A549 (cell line): ENCODE data around the gene CAPN8. TPM values are rescaled to one million over a fixed set of nuclear protein-coding genes. Genes with fewer than 3 reads are reported as not detected.

Experiments
- ATAC-seq, 2 experiments: fragments of 200-7000 bp in 1 of 2; fragments of >200 bp in 1 of 2; cut with Nextera tagmentation in 1 of 2; cut with Tn5 transposase in 1 of 2; 3 replicates each; pipeline versions ENCODE4 v1.8.0 to v1.9.1; 2018 to 2020; ENCODE audit warnings: mild to moderate bottlenecking in 1 of 2, moderate library complexity in 1 of 2
- CTCF ChIA-PET: fragments of 300-600 bp; sonication (Branson Sonifier 250); formaldehyde crosslinking; extraction: SDS; loops from one replicate; lab custom pipeline; 2021; ENCODE audit warnings: antibody characterized with exemption, inconsistent platforms; lab: Yijun Ruan, JAX
- POLR2A ChIA-PET: fragments of 350-600 bp; formaldehyde crosslinking; extraction: SDS; loops from one replicate; lab custom pipeline; 2021; ENCODE audit warnings: antibody characterized with exemption, inconsistent platforms; lab: Yijun Ruan, JAX
- DNase-seq, 2 experiments: peaks; one replicate each; pipeline versions ENCODE4 v3.0.0 to v3.0.0-alpha.2; 2011 to 2016; ENCODE audit warnings: low read depth in 1 of 2, low spot score in 1 of 2
- FAIRE-seq: peaks from 2 replicates; lab custom pipeline; 2011; peaks lifted over from hg19 to GRCh38; lab: Jason Lieb, UNC
- H3K27ac ChIP-seq, 2 experiments: fragments of >200 bp; sonication (Bioruptor Twin); formaldehyde crosslinking; 3 replicates each; pipeline ENCODE4 v1.5.1; 2016 to 2017
- H3K4me1 ChIP-seq: fragments of >200 bp; sonication (Bioruptor Twin); formaldehyde crosslinking; 3 replicates; pipeline ENCODE4 v1.6.1; 2016
- H3K4me2 ChIP-seq: fragments of >200 bp; sonication (Bioruptor Twin); formaldehyde crosslinking; 3 replicates; pipeline ENCODE4 v1.6.1; 2016
- H3K4me3 ChIP-seq: fragments of >200 bp; sonication (Bioruptor Twin); formaldehyde crosslinking; 3 replicates; pipeline ENCODE4 v1.5.1; 2016
- H3K9me3 ChIP-seq: fragments of >200 bp; sonication (Bioruptor Twin); formaldehyde crosslinking; 3 replicates; pipeline ENCODE4 v1.6.1; 2016
- ATOH8 ChIP-seq: fragments of 250-450 bp; sonication (Bioruptor Pico); IDR thresholded peaks from 2 replicates; pipeline ENCODE4 v1.5.0; 2020; ENCODE audit warnings: low read depth, mild to moderate bottlenecking, moderate library complexity
- BHLHE40 ChIP-seq: IDR thresholded peaks from 2 replicates; pipeline ENCODE4 v1.6.1; 2012; ENCODE audit warnings: low read depth, low read length, inconsistent platforms
- CBX8 ChIP-seq: fragments of 200-600 bp; sonication (generic); IDR thresholded peaks from 2 replicates; pipeline ENCODE4 v1.6.1; 2016
- CEBPB ChIP-seq, 2 experiments: fragments of >200 bp in 1 of 2; sonication (Bioruptor Twin) in 1 of 2; formaldehyde crosslinking in 1 of 2; IDR thresholded peaks; 2 replicates each; pipeline ENCODE4 v1.6.1; 2012 to 2016
- E2F6 ChIP-seq: IDR thresholded peaks from 2 replicates; pipeline ENCODE4 v1.6.1; 2012; ENCODE audit warnings: low read depth, borderline replicate concordance
- FOSB ChIP-seq: fragments of 250-450 bp; sonication (Bioruptor Pico); IDR thresholded peaks from 2 replicates; pipeline ENCODE4 v1.5.0; 2020; ENCODE audit warnings: mild to moderate bottlenecking, moderate library complexity
- FOXS1 ChIP-seq: fragments of 250-450 bp; sonication (Bioruptor Pico); IDR thresholded peaks from 2 replicates; pipeline ENCODE4 v1.5.0; 2020; ENCODE audit warnings: mild to moderate bottlenecking, moderate library complexity
- HES2 ChIP-seq: fragments of >200 bp; sonication (Bioruptor Twin); formaldehyde crosslinking; IDR thresholded peaks from 2 replicates; pipeline ENCODE4 v1.6.1; 2016
- HOXA7 ChIP-seq: fragments of 250-450 bp; sonication (Bioruptor Pico); IDR thresholded peaks from 2 replicates; pipeline ENCODE4 v1.5.0; 2020; ENCODE audit warnings: mild to moderate bottlenecking, moderate library complexity
- HOXB13 ChIP-seq: fragments of 250-450 bp; sonication (Bioruptor Pico); IDR thresholded peaks from 2 replicates; pipeline ENCODE4 v1.5.0; 2020; ENCODE audit warnings: low read depth, mild to moderate bottlenecking, moderate library complexity
- JUN ChIP-seq, 2 experiments: fragments of >200 bp; sonication (Bioruptor Twin); formaldehyde crosslinking; IDR thresholded peaks; 2 replicates in 1 of 2; 3 replicates in 1 of 2; pipeline ENCODE4 v1.6.1; 2016 to 2017
- JUNB ChIP-seq: fragments of >200 bp; sonication (Bioruptor Twin); formaldehyde crosslinking; IDR thresholded peaks from 2 replicates; pipeline ENCODE4 v1.6.1; 2016
- MAFK ChIP-seq: fragments of 450-650 bp; IDR thresholded peaks from 2 replicates; pipeline ENCODE4 v1.6.1; 2014; ENCODE audit not compliant: partially characterized antibody
- NFE2L2 ChIP-seq: fragments of 150-350 bp; conservative IDR thresholded peaks from 2 replicates; pipeline ENCODE4 v1.6.1; 2014; ENCODE audit warnings: low read length
- PHF8 ChIP-seq: fragments of 200-600 bp; sonication (generic); IDR thresholded peaks from 2 replicates; pipeline ENCODE4 v1.6.1; 2016; ENCODE audit warnings: low read depth, mild to moderate bottlenecking, antibody characterized with exemption, moderate library complexity, borderline replicate concordance
- POLR2AphosphoS2 ChIP-seq: conservative IDR thresholded peaks from 2 replicates; pipeline ENCODE4 v1.6.1; 2012; ENCODE audit warnings: low read length, improper control_type of control experiment, inconsistent platforms
- RCOR1 ChIP-seq: fragments of 150-350 bp; IDR thresholded peaks from 2 replicates; pipeline ENCODE4 v1.6.1; 2014; ENCODE audit warnings: antibody characterized with exemption, low read length, low read depth
- REST ChIP-seq: fragments of 200-600 bp; sonication (generic); IDR thresholded peaks from 2 replicates; pipeline ENCODE4 v1.6.1; 2016; ENCODE audit warnings: antibody characterized with exemption, mild to moderate bottlenecking, moderate library complexity
- RNF2 ChIP-seq: fragments of 200-600 bp; sonication (generic); IDR thresholded peaks from 2 replicates; pipeline ENCODE4 v1.6.1; 2016; ENCODE audit warnings: low read depth, mild to moderate bottlenecking, antibody characterized with exemption, moderate library complexity, borderline replicate concordance
- SMC3 ChIP-seq: fragments of >200 bp; sonication (Bioruptor Twin); formaldehyde crosslinking; IDR thresholded peaks from 3 replicates; pipeline ENCODE4 v1.6.1; 2018; ENCODE audit warnings: inconsistent platforms
- ZC3H11A ChIP-seq: fragments of 450-650 bp; IDR thresholded peaks from 2 replicates; pipeline ENCODE4 v1.6.1; 2014; ENCODE audit warnings: antibody characterized with exemption, mild to moderate bottlenecking
- ZSCAN20 ChIP-seq: fragments of 250-450 bp; sonication (Bioruptor Pico); IDR thresholded peaks from 2 replicates; pipeline ENCODE4 v1.8.0; 2022; ENCODE audit warnings: mild to moderate bottlenecking, moderate library complexity
- WGBS: methylation state at CpG from one replicate; pipeline ENCODE4 v1.1.6; 2017; ENCODE audit errors: missing lambda C conversion rate; 5-methylcytosine and 5-hydroxymethylcytosine counted together
- polyA plus RNA-seq, 4 experiments: library from polyadenylated mRNA; depleted of rRNA in 3 of 4; stranded (reverse); fragments of >200 nt; fragmentation: RNase III in 1 of 4; extraction: RNeasy Plus Mini Kit Qiagen cat#74134 plus additional on column Dnase treatment in 1 of 4; gene quantifications; 2 replicates in 3 of 4; 3 replicates in 1 of 4; pipeline ENCODE4 v1.2.3, GENCODE V29; 2011 to 2017

The CAPN8 gene
- polyA plus RNA-seq, 2 of the 4 experiments (the other 2 are of a cell fraction): 0.39 to 1.5 TPM

- Histone ChIP-seq H3K4me1 (no peaks in the 10 kb centered on the region), H3K4me2 (no peak overlapping the region), H3K27ac (no peak overlapping the region), H3K9me3 (peaks cover 9% of the 10 kb centered on the region; the same call in 2 of the 3 replicates), H3K4me3 (no peak overlapping the region)
- CTCF ChIA-PET: interaction anchor here (1.0 to 3.3 kb wide), 8 partner anchors 14 to 555 kb away, joined by 3 to 23 read pairs (median 4); no protein-coding TSS in a partner anchor
- POLR2A ChIA-PET: no interaction called here
- FAIRE-seq (no peak), ATAC-seq (no peak), DNase-seq (no peak)
- TF ChIP-seq HOXB13 (CRISPR knock-in tag) (no peak), REST (no peak), RCOR1 (no peak), CEBPB (IDR thresholded peaks at IDR 0.05) (no peak), SMC3 (no peak), FOSB (CRISPR knock-in tag) (no peak), ZSCAN20 (no peak)
- 78% methylated on average over 6 of the region's 6 CpGs for WGBS
These were observed 13.3 kb upstream of the CAPN8 start for GRCh38 chr1:223678841-223679240.

- Histone ChIP-seq H3K9me3 (peaks cover 12% of the 10 kb centered on the region; the same call in 2 of the 3 replicates), H3K4me1 (no peaks in the 10 kb centered on the region), H3K4me2 (no peak overlapping the region), H3K4me3 (no peak overlapping the region), H3K27ac (no peak overlapping the region)
- no peak for FAIRE-seq
- no peak for ATAC-seq
- CTCF ChIA-PET: interaction anchor here (0.7 to 5.7 kb wide), 4 partner anchors 9 to 540 kb away, joined by 3 to 33 read pairs (median 13); no protein-coding TSS in a partner anchor
- DNase-seq: no peak
- POLR2A ChIA-PET: no interaction called here
- no peak for TF ChIP-seq CBX8
- no peak for TF ChIP-seq CEBPB (IDR thresholded peaks at IDR 0.05)
- no peak for TF ChIP-seq HES2
- TF ChIP-seq JUNB: no peak
- TF ChIP-seq JUN (IDR thresholded peaks at IDR 0.05): no peak
- no peak for TF ChIP-seq RNF2
- TF ChIP-seq E2F6: no peak
- no peak for TF ChIP-seq NFE2L2
- TF ChIP-seq BHLHE40: no peak
- no peak for TF ChIP-seq RCOR1
- TF ChIP-seq ATOH8: no peak
- TF ChIP-seq MAFK: no peak
- no peak for TF ChIP-seq HOXA7 (CRISPR knock-in tag)
- TF ChIP-seq POLR2AphosphoS2: no peak
- no peak for TF ChIP-seq PHF8
- TF ChIP-seq FOXS1: no peak
- TF ChIP-seq ZC3H11A: no peak
- WGBS: 11% methylated on average over 5 of the region's 5 CpGs
These were observed 8.8 kb upstream of the CAPN8 start for GRCh38 chr1:223674119-223674890.
